Endothelial cell of umbilical vein (primary cell): ENCODE measurements around the gene ZNF544. TPM values are rescaled to one million over a fixed set of nuclear protein-coding genes. Genes with fewer than 3 reads are reported as not detected.

ENCODE experiments used
- BruUV-seq: library from RNA; stranded (reverse); fragments of 400-500 nt; replicated peaks from 2 replicates; lab custom pipeline; 2021; lab: Mats Ljungman, UMichigan
- CTCF ChIA-PET: fragments of 300-600, 350-600 bp; sonication (Branson Sonifier 250); formaldehyde crosslinking; loops from one replicate; lab custom pipeline; 2021; ENCODE audit warnings: antibody characterized with exemption, inconsistent platforms; lab: Charles Lee
- POLR2A ChIA-PET: fragments of 300-600, 350-600 bp; sonication (Branson Sonifier 250); formaldehyde crosslinking; loops from one replicate; lab custom pipeline; 2021; ENCODE audit warnings: antibody characterized with exemption, inconsistent platforms; lab: Charles Lee
- DNase-seq: peaks from one replicate; pipeline ENCODE4 v3.0.0-alpha.2; 2011; ENCODE audit warnings: low read depth, low spot score
- FAIRE-seq: peaks from 2 replicates; lab custom pipeline; 2011; peaks lifted over from hg19 to GRCh38; lab: Jason Lieb, UNC
- H2AFZ ChIP-seq: 2 replicates; pipeline ENCODE4 v1.6.0; 2012; ENCODE audit warnings: low read depth, low read length, control low read depth, inconsistent platforms
- H3K27ac ChIP-seq: 2 replicates; pipeline ENCODE4 v1.5.1; 2011; ENCODE audit warnings: low read depth, mild to moderate bottlenecking, control low read depth, low read length, moderate library complexity; ENCODE audit not compliant: insufficient read depth
- H3K27me3 ChIP-seq, 2 experiments: 2 replicates each; pipeline versions ENCODE4 v1.6.0 to v1.6.1; 2011; ENCODE audit warnings: low read length in 2 of 2, mixed read lengths in 1 of 2; ENCODE audit not compliant: control insufficient read depth in 2 of 2, insufficient read depth in 2 of 2
- H3K36me3 ChIP-seq, 2 experiments: 2 replicates in 1 of 2; 3 replicates in 1 of 2; pipeline ENCODE4 v1.5.1; 2011; ENCODE audit warnings: low read length in 2 of 2, mild to moderate bottlenecking in 1 of 2, moderate library complexity in 1 of 2; ENCODE audit not compliant: control insufficient read depth in 2 of 2, insufficient read depth in 2 of 2; ENCODE audit errors: extremely low read depth in 1 of 2
- H3K4me1 ChIP-seq: 3 replicates; pipeline ENCODE4 v1.5.1; 2011; ENCODE audit warnings: mild to moderate bottlenecking, low read length; ENCODE audit not compliant: control insufficient read depth, insufficient read depth; ENCODE audit errors: extremely low read depth
- H3K4me2 ChIP-seq: 2 replicates; pipeline ENCODE4 v1.6.1; 2011; ENCODE audit warnings: low read length, control low read depth, mixed read lengths; ENCODE audit not compliant: insufficient read depth
- H3K4me3 ChIP-seq, 3 experiments: fragments of 200-600 bp in 1 of 3; sonication (generic), shearing (Covaris generic) in 1 of 3; replicated peaks in 1 of 3; 2 replicates each; pipeline ENCODE4 v1.5.1; 2011 to 2016; ENCODE audit warnings: control low read depth in 3 of 3, low read length in 3 of 3, mild to moderate bottlenecking in 2 of 3, inconsistent platforms in 1 of 3, low read depth in 1 of 3, moderate library complexity in 1 of 3; ENCODE audit not compliant: insufficient read depth in 1 of 3
- H3K79me2 ChIP-seq: 2 replicates; pipeline ENCODE4 v1.6.0; 2012; ENCODE audit warnings: low read length, inconsistent platforms; ENCODE audit not compliant: control insufficient read depth, insufficient read depth
- H3K9ac ChIP-seq: replicated peaks from 2 replicates; pipeline ENCODE3; 2011; ENCODE audit warnings: low read length, control low read depth; ENCODE audit not compliant: insufficient read depth; ENCODE audit errors: extremely low read depth
- H3K9me1 ChIP-seq: replicated peaks from 3 replicates; pipeline ENCODE4 v1.6.0; 2011; ENCODE audit warnings: mild to moderate bottlenecking, low read length; ENCODE audit not compliant: control insufficient read depth, insufficient read depth; ENCODE audit errors: extremely low read depth
- H3K9me3 ChIP-seq: replicated peaks from 2 replicates; pipeline ENCODE4 v1.5.1; 2012; ENCODE audit warnings: low read length, inconsistent platforms; ENCODE audit not compliant: control insufficient read depth, insufficient read depth
- H4K20me1 ChIP-seq: replicated peaks from 2 replicates; pipeline ENCODE3; 2011; ENCODE audit warnings: mild to moderate bottlenecking, low read length; ENCODE audit not compliant: control insufficient read depth, insufficient read depth; ENCODE audit errors: extremely low read depth
- CTCF ChIP-seq, 2 donors: IDR thresholded peaks; 1 replicate in 1 of 2; 2 replicates in 1 of 2; pipeline ENCODE4 v1.5.1; 2011; ENCODE audit warnings: low read length in 2 of 2, mild to moderate bottlenecking in 2 of 2, moderate library complexity in 2 of 2, control low read depth in 1 of 2, inconsistent platforms in 1 of 2, low read depth in 1 of 2; ENCODE audit not compliant: insufficient read depth in 1 of 2; ENCODE audit errors: extremely low read depth in 1 of 2
- EZH2 ChIP-seq: IDR thresholded peaks from 2 replicates; pipeline ENCODE4 v1.6.1; 2012; ENCODE audit warnings: borderline replicate concordance, low read depth, mild to moderate bottlenecking, moderate library complexity, low read length, inconsistent platforms; ENCODE audit not compliant: severe bottlenecking
- FOS ChIP-seq: IDR thresholded peaks from 2 replicates; pipeline ENCODE4 v1.6.1; 2011; ENCODE audit warnings: mild to moderate bottlenecking, low read length, moderate library complexity, borderline replicate concordance; ENCODE audit not compliant: insufficient read depth
- GATA2 ChIP-seq: IDR thresholded peaks from 2 replicates; pipeline ENCODE4 v1.7.0; 2011; ENCODE audit warnings: low read depth, mild to moderate bottlenecking, moderate library complexity, mixed read lengths, low read length; ENCODE audit not compliant: insufficient read length, insufficient read depth
- JUN ChIP-seq: IDR thresholded peaks from 2 replicates; pipeline ENCODE4 v1.6.1; 2011; ENCODE audit warnings: borderline replicate concordance, low read depth; ENCODE audit not compliant: insufficient read length, insufficient read depth
- MAX ChIP-seq: IDR thresholded peaks from 2 replicates; pipeline ENCODE4 v1.6.1; 2011; ENCODE audit not compliant: insufficient read depth, insufficient read length
- MYC ChIP-seq: IDR thresholded peaks from one replicate; pipeline ENCODE4 v1.6.1; 2011; ENCODE audit warnings: mild to moderate bottlenecking, low read depth, low read length
- POLR2A ChIP-seq: IDR thresholded peaks from 2 replicates; pipeline ENCODE4 v1.6.1; 2012; ENCODE audit warnings: low read depth, mild to moderate bottlenecking, control low read depth, low read length
- POLR2AphosphoS5 ChIP-seq: IDR thresholded peaks from 2 replicates; pipeline ENCODE4 v1.6.1; 2012; ENCODE audit warnings: low read depth, mild to moderate bottlenecking, control low read depth, low read length, moderate library complexity; ENCODE audit not compliant: insufficient read depth
- dilution Hi-C: fragments of 300-500 bp; cut with MboI; formaldehyde crosslinking; loops from one replicate; pipeline ENCODE4 v1.15.0; 2019; ENCODE audit warnings: low sequenced_read_pairs; ENCODE audit not compliant: extremely low pct_ligation_motif_present
- intact Hi-C: fragments of 100-400 bp; cut with micrococcal nuclease; formaldehyde crosslinking; loops from one replicate; pipeline ENCODE4 v1.10.0; 2022
- polyA plus RNA-seq, 4 experiments: library from polyadenylated mRNA; depleted of rRNA in 3 of 4; stranded (reverse) in 3 of 4; unstranded in 1 of 4; fragments of >200 nt; gene quantifications; 2 replicates each; pipeline versions ENCODE4 v1.2.1 to v1.2.3, GENCODE V29; 2011 to 2012; ENCODE audit warnings: missing spikeins in 1 of 4
- total RNA-seq: library from RNA; stranded (reverse); gene quantifications from 2 replicates; pipeline ENCODE4 v1.2.3, GENCODE V29; 2021

Gene ZNF544
- total and polyA plus RNA-seq, 2 donors (not counting 3 experiments of a cell fraction or from before 2014, with no cell fraction given), result 33.4 to 45.4 TPM

GRCh38 chr19:58304255-58304654 lies 75.5 kb downstream of the ZNF544 start:
- no peak for TF ChIP-seq GATA2
- TF ChIP-seq JUN, result no peak
- TF ChIP-seq EZH2, result no peak
- no peak for TF ChIP-seq MAX
- peak overlapping the region; percentile 90 for H3K4me2 ChIP-seq
- peak overlapping the region; percentile 95 for H3K27ac ChIP-seq
- peaks cover 0 to 10% of the 10 kb centered on the region in 2 experiments for H3K36me3 ChIP-seq
- no peaks in the 10 kb centered on the region for H4K20me1 ChIP-seq
- ChIA-PET POLR2A (no interaction called here), CTCF (no interaction called here)
- H3K9ac ChIP-seq, result peak overlapping the region; percentile 66
- peaks cover 7% of the 10 kb centered on the region for H3K79me2 ChIP-seq
- H3K9me3 ChIP-seq, result no peaks in the 10 kb centered on the region
- BruUV-seq, result no TSS peak
- H3K27me3 ChIP-seq, result no peaks in the 10 kb centered on the region
- H3K9me1 ChIP-seq, result no peaks in the 10 kb centered on the region
- no peak overlapping the region for H3K4me3 ChIP-seq
- peaks cover 9% of the 10 kb centered on the region for H3K4me1 ChIP-seq
- DNase-seq (no peak), FAIRE-seq (no peak)
- dilution Hi-C loops, result no loop called here
- intact Hi-C loops, result loop anchor here (2.0 kb wide), 2 partner anchors 59 to 77 kb away; partner anchors contain the start of genes ZNF497 and ZNF837
- H2AFZ ChIP-seq, result no peak overlapping the region

GRCh38 chr19:58304748-58305064 lies 76.0 kb downstream of the ZNF544 start:
- peaks cover 7% of the 10 kb centered on the region for H3K79me2 ChIP-seq
- H3K4me3 ChIP-seq, result peak overlapping the region; percentile 40 to 68 (median 49)
- peak overlapping the region; percentile 66 for H3K9ac ChIP-seq
- no peaks in the 10 kb centered on the region for H3K9me3 ChIP-seq
- no peaks in the 10 kb centered on the region for H4K20me1 ChIP-seq
- FAIRE-seq (no peak), DNase-seq (no peak)
- intact Hi-C loops, result loop anchor here (1.0 to 2.0 kb wide), 5 partner anchors 22 to 76 kb away; partner anchors contain the start of genes ZNF497, ZNF544, ZNF837 and ZSCAN22
- no peaks in the 10 kb centered on the region for H3K9me1 ChIP-seq
- H3K36me3 ChIP-seq, result peaks cover 0 to 9% of the 10 kb centered on the region in 2 experiments
- TF ChIP-seq POLR2AphosphoS5, result no peak
- no peak for TF ChIP-seq MYC
- TF ChIP-seq GATA2, result no peak
- TF ChIP-seq MAX, result no peak
- TF ChIP-seq JUN, result no peak
- no peak for TF ChIP-seq FOS
- no peak for TF ChIP-seq CTCF (IDR thresholded peaks at IDR 0.05; ENCODE audit: extremely low read depth in 1 of 2, insufficient read depth in 1 of 2, low read depth in 1 of 2, low read length in 2 of 2)
- TF ChIP-seq POLR2A, result no peak
- no peak for TF ChIP-seq EZH2
- peak overlapping the region; percentile 95 for H3K27ac ChIP-seq
- peak overlapping the region; percentile 90 for H3K4me2 ChIP-seq
- H3K27me3 ChIP-seq, result no peaks in the 10 kb centered on the region
- POLR2A ChIA-PET, result interaction anchor here (0.7 to 1.0 kb wide), 2 partner anchors 26 to 77 kb away, joined by 3 to 5 read pairs; partner anchors contain the start of genes ZNF544 and ZNF8
- H2AFZ ChIP-seq, result peak overlapping the region; percentile 79
- CTCF ChIA-PET, result interaction anchor here (0.6 kb wide), 1 partner anchor 76 kb away, joined by 3 read pairs; no protein-coding TSS in a partner anchor
- dilution Hi-C loops, result no loop called here
- peaks cover 9% of the 10 kb centered on the region for H3K4me1 ChIP-seq
- no TSS peak for BruUV-seq
